H1 (cell line): ENCODE data around the gene CDH12. TPM values are rescaled to one million over a fixed set of nuclear protein-coding genes. Genes with fewer than 3 reads are reported as not detected.
"Not testable (repeated sequence)": the region's sequence is repeated elsewhere in the genome, so short reads cannot be mapped to it uniquely, and the experiment has no call there.

Source experiments
- CTCF ChIA-PET: fragments of 300-600 bp; sonication (Branson Sonifier 250); formaldehyde crosslinking; loops from one replicate; lab custom pipeline; 2021; ENCODE audit not compliant: partially characterized antibody; lab: Charles Lee
- POLR2A ChIA-PET: fragments of 300-600 bp; sonication (Branson Sonifier 250); formaldehyde crosslinking; loops from one replicate; lab custom pipeline; 2021; ENCODE audit warnings: inconsistent platforms; ENCODE audit not compliant: partially characterized antibody; lab: Charles Lee
- DNase-seq, 2 experiments: peaks; one replicate each; pipeline versions ENCODE4 v3.0.0 to v3.0.0-alpha.2; 2010 to 2022; ENCODE audit warnings: low spot score in 2 of 2, low read depth in 1 of 2, mixed read lengths in 1 of 2
- FAIRE-seq: peaks from 2 replicates; lab custom pipeline; 2011; peaks lifted over from hg19 to GRCh38; lab: Jason Lieb, UNC
- H2AFZ ChIP-seq: 2 replicates; pipeline ENCODE4 v1.8.1; 2012; ENCODE audit warnings: low read length, inconsistent platforms
- H2AK5ac ChIP-seq: 2 replicates; pipeline ENCODE4 v1.6.1; 2013; ENCODE audit warnings: low read depth, low read length
- H2BK120ac ChIP-seq: replicated peaks from 2 replicates; pipeline ENCODE3; 2013; ENCODE audit warnings: low read depth, low read length, inconsistent platforms
- H2BK12ac ChIP-seq: 2 replicates; pipeline ENCODE4 v1.6.1; 2013; ENCODE audit warnings: low read depth, low read length
- H2BK15ac ChIP-seq: 2 replicates; pipeline ENCODE4 v1.6.1; 2013; ENCODE audit warnings: low read length
- H2BK20ac ChIP-seq: 2 replicates; pipeline ENCODE4 v1.6.1; 2013; ENCODE audit warnings: low read length
- H2BK5ac ChIP-seq: 2 replicates; pipeline ENCODE4 v1.6.1; 2013; ENCODE audit warnings: low read depth, low read length
- H3K14ac ChIP-seq: 2 replicates; pipeline ENCODE4 v1.6.1; 2013; ENCODE audit warnings: inconsistent platforms; ENCODE audit not compliant: insufficient read length
- H3K18ac ChIP-seq: 2 replicates; pipeline ENCODE4 v1.6.1; 2013; ENCODE audit warnings: low read length; ENCODE audit errors: extremely low read depth
- H3K23ac ChIP-seq: 2 replicates; pipeline ENCODE4 v1.6.1; 2013; ENCODE audit warnings: inconsistent platforms; ENCODE audit not compliant: insufficient read length
- H3K23me2 ChIP-seq: 2 replicates; pipeline ENCODE4 v1.6.1; 2013; ENCODE audit warnings: low read depth, low read length
- H3K27ac ChIP-seq: 2 replicates; pipeline ENCODE4 v1.6.1; 2011; ENCODE audit warnings: low read depth, low read length, inconsistent platforms
- H3K27me3 ChIP-seq, 4 experiments: replicated peaks in 1 of 4; 1 replicate in 1 of 4; 2 replicates in 3 of 4; pipeline versions ENCODE4 v1.6.1 to v1.8.1; 2011 to 2013; ENCODE audit warnings: low read length in 3 of 4, mild to moderate bottlenecking in 3 of 4, inconsistent platforms in 2 of 4, mixed read lengths in 2 of 4, moderate library complexity in 1 of 4; ENCODE audit not compliant: control insufficient read depth in 3 of 4, insufficient read depth in 3 of 4; ENCODE audit errors: extremely low read depth in 1 of 4
- H3K36me3 ChIP-seq, 4 experiments: 2 replicates each; pipeline versions ENCODE4 v1.6.1 to v1.8.1; 2011 to 2013; ENCODE audit warnings: mild to moderate bottlenecking in 4 of 4, low read length in 3 of 4, moderate library complexity in 2 of 4, control low read depth in 1 of 4, inconsistent platforms in 1 of 4; ENCODE audit not compliant: insufficient read depth in 4 of 4, control insufficient read depth in 2 of 4
- H3K4ac ChIP-seq: replicated peaks from 2 replicates; pipeline ENCODE3; 2013; ENCODE audit warnings: low read length, low read depth, mixed read lengths, inconsistent platforms; ENCODE audit not compliant: insufficient read length
- H3K4me1 ChIP-seq, 4 experiments: replicated peaks in 1 of 4; 1 replicate in 1 of 4; 2 replicates in 3 of 4; pipeline versions ENCODE4 v1.6.1 to v1.8.1; 2011 to 2013; ENCODE audit warnings: low read length in 3 of 4, inconsistent platforms in 2 of 4, mixed read lengths in 1 of 4; ENCODE audit not compliant: insufficient read depth in 4 of 4, control insufficient read depth in 3 of 4
- H3K4me2 ChIP-seq, 2 experiments: 2 replicates each; pipeline versions ENCODE4 v1.6.1 to v1.8.1; 2011 to 2013; ENCODE audit warnings: low read depth in 2 of 2, low read length in 2 of 2, control low read depth in 1 of 2, inconsistent platforms in 1 of 2, mild to moderate bottlenecking in 1 of 2; ENCODE audit not compliant: insufficient read depth in 1 of 2
- H3K4me3 ChIP-seq, 4 experiments: fragments of 200-600, 300-600 bp in 1 of 4; sonication (generic), shearing (Covaris generic), sonication (Bioruptor Twin) in 1 of 4; 2 replicates each; pipeline versions ENCODE4 v1.5.1 to v1.8.1; 2011 to 2016; ENCODE audit warnings: low read length in 4 of 4, low read depth in 3 of 4, control low read depth in 2 of 4, inconsistent platforms in 2 of 4, mild to moderate bottlenecking in 2 of 4, mixed read lengths in 1 of 4, moderate library complexity in 1 of 4; ENCODE audit not compliant: insufficient read depth in 2 of 4; ENCODE audit errors: extremely low read depth in 1 of 4
- H3K56ac ChIP-seq: replicated peaks from 2 replicates; pipeline ENCODE3; 2013; ENCODE audit warnings: low read depth, mild to moderate bottlenecking, mixed read lengths, low read length, inconsistent platforms; ENCODE audit not compliant: insufficient read length
- H3K79me1 ChIP-seq: 2 replicates; pipeline ENCODE4 v1.6.1; 2013; ENCODE audit warnings: low read depth, low read length, control low read depth
- H3K79me2 ChIP-seq, 2 experiments: 2 replicates each; pipeline versions ENCODE4 v1.6.1 to v1.8.1; 2012 to 2013; ENCODE audit warnings: low read length in 2 of 2, mild to moderate bottlenecking in 2 of 2, inconsistent platforms in 1 of 2; ENCODE audit not compliant: insufficient read depth in 2 of 2, control insufficient read depth in 1 of 2
- H3K9ac ChIP-seq, 4 experiments: replicated peaks in 1 of 4; 1 replicate in 1 of 4; 2 replicates in 3 of 4; pipeline versions ENCODE4 v1.6.1 to v1.8.1; 2011 to 2013; ENCODE audit warnings: low read depth in 3 of 4, low read length in 3 of 4, control low read depth in 2 of 4, mild to moderate bottlenecking in 2 of 4, moderate library complexity in 2 of 4, inconsistent platforms in 1 of 4; ENCODE audit errors: extremely low read depth in 1 of 4
- H3K9me3 ChIP-seq, 2 experiments: 2 replicates each; pipeline versions ENCODE4 v1.6.1 to v1.8.1; 2012 to 2013; ENCODE audit warnings: mild to moderate bottlenecking in 2 of 2, moderate library complexity in 2 of 2, control low read depth in 1 of 2, inconsistent platforms in 1 of 2, low read depth in 1 of 2, low read length in 1 of 2, mixed read lengths in 1 of 2; ENCODE audit not compliant: insufficient read depth in 2 of 2
- H4K20me1 ChIP-seq, 2 experiments: replicated peaks in 1 of 2; 2 replicates each; pipeline versions ENCODE3 to v1.8.1; 2011 to 2013; ENCODE audit warnings: inconsistent platforms in 2 of 2, low read length in 2 of 2, mild to moderate bottlenecking in 1 of 2; ENCODE audit not compliant: insufficient read depth in 2 of 2, control insufficient read depth in 1 of 2
- H4K5ac ChIP-seq: 2 replicates; pipeline ENCODE4 v1.6.1; 2013; ENCODE audit warnings: low read length, low read depth, mixed read lengths, inconsistent platforms; ENCODE audit not compliant: insufficient read length
- H4K8ac ChIP-seq: 2 replicates; pipeline ENCODE4 v1.8.0; 2013; ENCODE audit warnings: mild to moderate bottlenecking, moderate library complexity, low read length, inconsistent platforms; ENCODE audit not compliant: insufficient read depth; ENCODE audit errors: extremely low read depth
- H4K91ac ChIP-seq: replicated peaks from 2 replicates; pipeline ENCODE3; 2013; ENCODE audit warnings: low read length, mixed read lengths, inconsistent platforms; ENCODE audit not compliant: insufficient read length
- PHF8 ChIP-seq: fragments of 200-600 bp; sonication (generic); conservative IDR thresholded peaks from 2 replicates; pipeline ENCODE4 v1.7.1; 2012; ENCODE audit warnings: low read depth, mild to moderate bottlenecking, inconsistent platforms, low read length, moderate library complexity
- WGBS, 2 experiments: shearing (Covaris generic) in 1 of 2; methylation state at CpG; one replicate each; pipeline versions ENCODE4 v1.1.6 to v1.1.7; 2013 to 2015; ENCODE audit warnings: low lambda C conversion rate in 2 of 2, mixed read lengths in 2 of 2, inconsistent platforms in 1 of 2, low coverage in 1 of 2, missing lambda C conversion rate in 1 of 2; ENCODE audit not compliant: insufficient replicate concordance in 2 of 2, insufficient coverage in 1 of 2, insufficient read length in 1 of 2; ENCODE audit errors: extremely low coverage in 1 of 2, missing lambda C conversion rate in 1 of 2; 5-methylcytosine and 5-hydroxymethylcytosine counted together
- polyA plus RNA-seq, 7 experiments: library from polyadenylated mRNA; depleted of rRNA in 3 of 7; stranded (reverse) in 5 of 7; unstranded in 2 of 7; fragments of >200 nt in 5 of 7; fragments of 200-250 nt in 2 of 7; gene quantifications; 1 replicate in 5 of 7; 2 replicates in 1 of 7; 4 replicates in 1 of 7; pipeline versions ENCODE4 v1.2.1 to v1.2.3, GENCODE V29; 2011 to 2013; ENCODE audit warnings: missing spikeins in 2 of 7, mixed read lengths in 2 of 7
- total RNA-seq: library from RNA; stranded (reverse); fragmentation: NEBNext Ultra II Directional; extraction: Animal tissue kit (Norgen Biotek cat#: 25700); gene quantifications from 2 replicates; pipeline ENCODE4 v1.2.1, GENCODE V29; 2021

CDH12 gene
- total and polyA plus RNA-seq, 2 of the 8 experiments (the other 6 are each of a cell fraction or from before 2014, with no cell fraction given): 0.03 TPM; not detected in 1

DNA sequence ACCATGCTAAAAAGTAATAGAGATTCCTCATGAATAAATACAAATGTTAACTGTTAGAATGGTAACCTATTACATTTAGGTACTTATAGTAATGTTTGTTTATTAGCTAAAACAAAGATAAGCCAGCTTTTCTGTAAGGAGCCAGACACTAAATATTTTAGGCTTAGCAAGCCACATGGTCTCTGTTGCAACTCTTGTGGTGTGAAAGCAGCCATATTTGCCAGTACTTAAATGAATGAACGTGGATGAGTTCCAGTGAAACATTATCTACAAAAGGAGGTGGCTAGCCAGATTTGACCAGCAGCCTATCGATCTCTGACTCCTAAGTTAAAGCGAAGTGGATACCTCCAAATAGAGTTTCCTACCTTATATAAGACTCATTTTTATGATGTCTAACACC lies 331.6 kb downstream of the CDH12 start:
- TF ChIP-seq PHF8: no peak
- no peak overlapping the region for H2BK120ac ChIP-seq
- H3K56ac ChIP-seq: no peak overlapping the region
- H3K4me2 ChIP-seq: no peak overlapping the region
- H4K5ac ChIP-seq: no peak overlapping the region
- no peak overlapping the region for H3K9ac ChIP-seq
- no peaks in the 10 kb centered on the region for H3K9me3 ChIP-seq
- no peak overlapping the region for H2BK15ac ChIP-seq
- no peaks in the 10 kb centered on the region for H3K4me1 ChIP-seq
- no peaks in the 10 kb centered on the region for H3K79me2 ChIP-seq
- no peak overlapping the region for H2AK5ac ChIP-seq
- H3K4me3 ChIP-seq: no peak overlapping the region
- no peak overlapping the region for H3K18ac ChIP-seq
- H4K91ac ChIP-seq: no peak overlapping the region
- no peaks in the 10 kb centered on the region for H3K23me2 ChIP-seq
- no peaks in the 10 kb centered on the region for H3K79me1 ChIP-seq
- H2AFZ ChIP-seq: no peak overlapping the region
- no peak overlapping the region for H3K27ac ChIP-seq
- no peak overlapping the region for H2BK12ac ChIP-seq
- no peak overlapping the region for H2BK20ac ChIP-seq
- H3K27me3 ChIP-seq: no peaks in the 10 kb centered on the region
- no peak overlapping the region for H3K14ac ChIP-seq
- WGBS, 2 experiments: 96% methylated on average over 3 of the region's 3 CpGs; no CpG with 5 or more reads in 1 of the 2 experiments
- ChIA-PET POLR2A (no interaction called here), CTCF (interaction anchor here (1.0 kb wide), 1 partner anchor 10 kb away, joined by 3 read pairs; no protein-coding TSS in a partner anchor)
- no peak overlapping the region for H4K8ac ChIP-seq
- H3K36me3 ChIP-seq: no peaks in the 10 kb centered on the region
- H4K20me1 ChIP-seq: no peaks in the 10 kb centered on the region
- H3K4ac ChIP-seq: no peak overlapping the region
- FAIRE-seq (no peak), DNase-seq (no peak)
- H3K23ac ChIP-seq: no peak overlapping the region
- H2BK5ac ChIP-seq: no peak overlapping the region

DNA sequence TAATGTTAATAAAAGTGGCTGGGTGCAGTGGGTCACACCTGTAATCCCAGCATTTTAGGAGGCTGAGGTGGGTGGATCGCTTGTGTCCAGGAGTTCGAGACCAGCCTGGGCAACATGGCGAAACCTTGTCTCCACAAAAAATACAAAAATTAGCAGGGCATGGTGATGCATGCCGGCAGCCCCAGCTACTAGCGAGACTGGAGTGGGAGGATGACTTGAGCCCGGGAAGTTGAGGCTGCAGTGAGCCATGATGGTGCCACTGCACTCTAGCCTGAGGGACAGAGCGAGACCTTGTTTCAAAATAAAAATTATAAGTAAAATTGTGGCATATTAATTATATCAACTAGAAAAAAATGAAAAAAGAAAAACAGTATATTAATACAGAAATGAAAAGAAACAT lies 336.6 kb downstream of the CDH12 start:
- H3K79me2 ChIP-seq, H4K20me1 ChIP-seq, H3K79me1 ChIP-seq, H2BK12ac ChIP-seq, H4K91ac ChIP-seq, H4K5ac ChIP-seq, H3K9ac ChIP-seq, H3K36me3 ChIP-seq, CTCF ChIA-PET, H2AFZ ChIP-seq, H3K18ac ChIP-seq, H2AK5ac ChIP-seq, H3K23ac ChIP-seq, H3K9me3 ChIP-seq, H2BK15ac ChIP-seq, POLR2A ChIA-PET, H3K27ac ChIP-seq, H4K8ac ChIP-seq, H3K23me2 ChIP-seq, H3K4ac ChIP-seq, H3K27me3 ChIP-seq, H3K4me2 ChIP-seq, H3K56ac ChIP-seq, H3K14ac ChIP-seq, H2BK120ac ChIP-seq, H2BK20ac ChIP-seq, H2BK5ac ChIP-seq, H3K4me1 ChIP-seq, H3K4me3 ChIP-seq, FAIRE-seq, DNase-seq: not testable (repeated sequence)
- WGBS, 2 experiments: 90% methylated on average over 7 of the region's 7 CpGs; no CpG with 5 or more reads in 1 of the 2 experiments
